ENCODE data around the gene AADACL4. TPM values are rescaled to one million over a fixed set of nuclear protein-coding genes. Genes with fewer than 3 reads are reported as not detected.
A peak's percentile ranks its signal among the peaks of the same experiment; 100 is the strongest.

The AADACL4 gene
- total RNA-seq, 1 experiment from 2014 or later = not detected

- peak; percentile 23 for DNase-seq
- H3K36me3 ChIP-seq (ENCODE audit: insufficient read depth, low read length) = no peaks in the 10 kb centered on the region
- no peaks in the 10 kb centered on the region for H3K4me1 ChIP-seq (ENCODE audit: low read length)
- no peak overlapping the region for H3K4me2 ChIP-seq (ENCODE audit: low read depth, low read length, poor library complexity, severe bottlenecking)
- H3K9me3 ChIP-seq (ENCODE audit: low read length) = no peaks in the 10 kb centered on the region
- no peak overlapping the region for H2AFZ ChIP-seq (ENCODE audit: low read length)
- no peak overlapping the region for H3K4me3 ChIP-seq (ENCODE audit: low read length)
- no peaks in the 10 kb centered on the region; the same call in 1 of the 2 replicates for H3K27me3 ChIP-seq (ENCODE audit: low read length)
- H3K79me2 ChIP-seq (ENCODE audit: low read length) = no peaks in the 10 kb centered on the region
- no peak overlapping the region for H3K27ac ChIP-seq (ENCODE audit: low read length)
- no peaks in the 10 kb centered on the region for H4K20me1 ChIP-seq (ENCODE audit: insufficient read depth, low read depth, low read length)
- no peaks in the 10 kb centered on the region for H3K9me2 ChIP-seq (replicated peaks; ENCODE audit: insufficient read depth, low read length)
- no peak overlapping the region for H3K9ac ChIP-seq (ENCODE audit: low read length)
Measured at GRCh38 chr1:12678820-12679219, 34.9 kb downstream of the AADACL4 start.

- DNase-seq = no peak
- H3K9me2 ChIP-seq (replicated peaks; ENCODE audit: insufficient read depth, low read length) = no peaks in the 10 kb centered on the region
- H3K9ac ChIP-seq (ENCODE audit: low read length) = no peak overlapping the region
- no peak overlapping the region for H2AFZ ChIP-seq (ENCODE audit: low read length)
- H3K9me3 ChIP-seq (ENCODE audit: low read length) = no peaks in the 10 kb centered on the region
- H3K4me1 ChIP-seq (ENCODE audit: low read length) = no peaks in the 10 kb centered on the region
- H3K79me2 ChIP-seq (ENCODE audit: low read length) = no peaks in the 10 kb centered on the region
- H3K27me3 ChIP-seq (ENCODE audit: low read length) = no peaks in the 10 kb centered on the region
- H3K27ac ChIP-seq (ENCODE audit: low read length) = no peak overlapping the region
- H3K36me3 ChIP-seq (ENCODE audit: insufficient read depth, low read length) = no peaks in the 10 kb centered on the region
- H3K4me2 ChIP-seq (ENCODE audit: low read depth, low read length, poor library complexity, severe bottlenecking) = no peak overlapping the region
- no peak overlapping the region for H3K4me3 ChIP-seq (ENCODE audit: low read length)
- H4K20me1 ChIP-seq (ENCODE audit: insufficient read depth, low read depth, low read length) = no peaks in the 10 kb centered on the region
Measured at GRCh38 chr1:12690156-12690555, 46.3 kb downstream of the AADACL4 start.

GRCh38 chr1:12692967-12693782, 49.3 kb downstream of the AADACL4 start:
- H3K36me3 ChIP-seq (ENCODE audit: insufficient read depth, low read length) = no peaks in the 10 kb centered on the region
- no peaks in the 10 kb centered on the region for H3K9me3 ChIP-seq (ENCODE audit: low read length)

GRCh38 chr1:12696658-12697057, 52.8 kb downstream of the AADACL4 start:
- Histone ChIP-seq H3K79me2 (ENCODE audit: low read length) (no peaks in the 10 kb centered on the region), H3K27ac (ENCODE audit: low read length) (no peak overlapping the region), H4K20me1 (ENCODE audit: insufficient read depth, low read depth, low read length) (no peaks in the 10 kb centered on the region), H3K4me2 (ENCODE audit: low read depth, low read length, poor library complexity, severe bottlenecking) (no peak overlapping the region), H3K27me3 (ENCODE audit: low read length) (no peaks in the 10 kb centered on the region), H3K9me3 (ENCODE audit: low read length) (no peaks in the 10 kb centered on the region), H3K36me3 (ENCODE audit: insufficient read depth, low read length) (no peaks in the 10 kb centered on the region), H2AFZ (ENCODE audit: low read length) (no peak overlapping the region), H3K4me1 (ENCODE audit: low read length) (no peaks in the 10 kb centered on the region), H3K9ac (ENCODE audit: low read length) (no peak overlapping the region), H3K4me3 (ENCODE audit: low read length) (no peak overlapping the region), H3K9me2 (replicated peaks; ENCODE audit: insufficient read depth, low read length) (no peaks in the 10 kb centered on the region)
- no peak for DNase-seq

More at GRCh38 chr1:12692967-12693782, 49.3 kb downstream of the AADACL4 start:
- Histone ChIP-seq H3K4me2 (ENCODE audit: low read depth, low read length, poor library complexity, severe bottlenecking) (no peak overlapping the region), H3K9me2 (replicated peaks; ENCODE audit: insufficient read depth, low read length) (no peaks in the 10 kb centered on the region), H2AFZ (ENCODE audit: low read length) (no peak overlapping the region), H3K79me2 (ENCODE audit: low read length) (no peaks in the 10 kb centered on the region), H3K27me3 (ENCODE audit: low read length) (no peaks in the 10 kb centered on the region), H3K4me3 (ENCODE audit: low read length) (no peak overlapping the region), H3K27ac (ENCODE audit: low read length) (no peak overlapping the region), H4K20me1 (ENCODE audit: insufficient read depth, low read depth, low read length) (no peaks in the 10 kb centered on the region), H3K9ac (ENCODE audit: low read length) (no peak overlapping the region), H3K4me1 (ENCODE audit: low read length) (no peaks in the 10 kb centered on the region)
- DNase-seq = no peak

GRCh38 chr1:12697397-12697796, 53.5 kb downstream of the AADACL4 start:
- Histone ChIP-seq H3K4me2 (ENCODE audit: low read depth, low read length, poor library complexity, severe bottlenecking) (no peak overlapping the region), H4K20me1 (ENCODE audit: insufficient read depth, low read depth, low read length) (no peaks in the 10 kb centered on the region), H3K9ac (ENCODE audit: low read length) (no peak overlapping the region), H3K9me2 (replicated peaks; ENCODE audit: insufficient read depth, low read length) (no peaks in the 10 kb centered on the region), H3K36me3 (ENCODE audit: insufficient read depth, low read length) (no peaks in the 10 kb centered on the region), H2AFZ (ENCODE audit: low read length) (no peak overlapping the region), H3K79me2 (ENCODE audit: low read length) (no peaks in the 10 kb centered on the region), H3K9me3 (ENCODE audit: low read length) (no peaks in the 10 kb centered on the region), H3K27me3 (ENCODE audit: low read length) (no peaks in the 10 kb centered on the region), H3K4me1 (ENCODE audit: low read length) (no peaks in the 10 kb centered on the region), H3K4me3 (ENCODE audit: low read length) (no peak overlapping the region), H3K27ac (ENCODE audit: low read length) (no peak overlapping the region)
- DNase-seq = no peak

- H3K9ac ChIP-seq (ENCODE audit: low read length) = no peak overlapping the region
- no peaks in the 10 kb centered on the region for H3K36me3 ChIP-seq (ENCODE audit: insufficient read depth, low read length)
- H3K9me3 ChIP-seq (ENCODE audit: low read length) = peaks cover 4% of the 10 kb centered on the region; the same call in 1 of the 2 replicates
- no peak overlapping the region for H3K4me3 ChIP-seq (ENCODE audit: low read length)
- H2AFZ ChIP-seq (ENCODE audit: low read length) = no peak overlapping the region
- no peaks in the 10 kb centered on the region for H4K20me1 ChIP-seq (ENCODE audit: insufficient read depth, low read depth, low read length)
- no peak for DNase-seq
- no peaks in the 10 kb centered on the region for H3K9me2 ChIP-seq (replicated peaks; ENCODE audit: insufficient read depth, low read length)
- no peaks in the 10 kb centered on the region; the same call in 1 of the 2 replicates for H3K27me3 ChIP-seq (ENCODE audit: low read length)
- no peaks in the 10 kb centered on the region for H3K4me1 ChIP-seq (ENCODE audit: low read length)
- no peak overlapping the region for H3K4me2 ChIP-seq (ENCODE audit: low read depth, low read length, poor library complexity, severe bottlenecking)
- H3K79me2 ChIP-seq (ENCODE audit: low read length) = no peaks in the 10 kb centered on the region
- H3K27ac ChIP-seq (ENCODE audit: low read length) = no peak overlapping the region
Measured at GRCh38 chr1:12703821-12704451, 60.1 kb downstream of the AADACL4 start.

GRCh38 chr1:12706061-12706460, 62.2 kb downstream of the AADACL4 start:
- no peak for DNase-seq
- Histone ChIP-seq H3K4me3 (ENCODE audit: low read length) (no peak overlapping the region), H3K79me2 (ENCODE audit: low read length) (no peaks in the 10 kb centered on the region), H3K27me3 (ENCODE audit: low read length) (no peaks in the 10 kb centered on the region; the same call in 1 of the 2 replicates), H4K20me1 (ENCODE audit: insufficient read depth, low read depth, low read length) (no peaks in the 10 kb centered on the region), H3K9ac (ENCODE audit: low read length) (no peak overlapping the region), H2AFZ (ENCODE audit: low read length) (no peak overlapping the region), H3K9me3 (ENCODE audit: low read length) (peaks cover 4% of the 10 kb centered on the region; the same call in 1 of the 2 replicates), H3K27ac (ENCODE audit: low read length) (no peak overlapping the region), H3K36me3 (ENCODE audit: insufficient read depth, low read length) (no peaks in the 10 kb centered on the region), H3K4me2 (ENCODE audit: low read depth, low read length, poor library complexity, severe bottlenecking) (no peak overlapping the region), H3K4me1 (ENCODE audit: low read length) (no peaks in the 10 kb centered on the region), H3K9me2 (replicated peaks; ENCODE audit: insufficient read depth, low read length) (no peaks in the 10 kb centered on the region)

- no peak for DNase-seq
- H2AFZ ChIP-seq (ENCODE audit: low read length) = no peak overlapping the region
- H3K36me3 ChIP-seq (ENCODE audit: insufficient read depth, low read length) = no peaks in the 10 kb centered on the region
- no peak overlapping the region for H3K4me2 ChIP-seq (ENCODE audit: low read depth, low read length, poor library complexity, severe bottlenecking)
- H3K4me1 ChIP-seq (ENCODE audit: low read length) = no peaks in the 10 kb centered on the region
- H3K27ac ChIP-seq (ENCODE audit: low read length) = no peak overlapping the region
- H3K9me2 ChIP-seq (replicated peaks; ENCODE audit: insufficient read depth, low read length) = no peaks in the 10 kb centered on the region
- H4K20me1 ChIP-seq (ENCODE audit: insufficient read depth, low read depth, low read length) = no peaks in the 10 kb centered on the region
- H3K9ac ChIP-seq (ENCODE audit: low read length) = no peak overlapping the region
- H3K9me3 ChIP-seq (ENCODE audit: low read length) = no peaks in the 10 kb centered on the region
- H3K79me2 ChIP-seq (ENCODE audit: low read length) = no peaks in the 10 kb centered on the region
- H3K4me3 ChIP-seq (ENCODE audit: low read length) = no peak overlapping the region
- no peaks in the 10 kb centered on the region; the same call in 1 of the 2 replicates for H3K27me3 ChIP-seq (ENCODE audit: low read length)
Measured at GRCh38 chr1:12708396-12709090, 64.7 kb downstream of the AADACL4 start.

All from Karpas-422 (cell line).